Muscle of arm (tissue), 12 donors: ENCODE results near the gene VPS13D. TPM values are rescaled to one million over a fixed set of nuclear protein-coding genes. Genes with fewer than 3 reads are reported as not detected.
A peak's percentile ranks its signal among the peaks of the same experiment; 100 is the strongest.

Experiments used
- DNase-seq: peaks from one replicate; pipeline ENCODE4 v3.0.0-alpha.2; 2013
- polyA plus RNA-seq, 12 donors: library from polyadenylated mRNA; unstranded; fragments of 120-200 nt; gene quantifications; one replicate each; pipeline ENCODE4 v1.2.1, GENCODE V29; 2013; ENCODE audit not compliant: insufficient read length in 12 of 12

The VPS13D gene
- polyA plus RNA-seq, 12 donors = 13.2 to 32.7 (median 18.8) TPM; not detected in 1

GRCh38 chr1:12539705-12540579 lies 310.1 kb downstream of the VPS13D start:
- no peak for DNase-seq

GRCh38 chr1:12540580-12541273 lies 310.9 kb downstream of the VPS13D start:
- no peak for DNase-seq

DNA sequence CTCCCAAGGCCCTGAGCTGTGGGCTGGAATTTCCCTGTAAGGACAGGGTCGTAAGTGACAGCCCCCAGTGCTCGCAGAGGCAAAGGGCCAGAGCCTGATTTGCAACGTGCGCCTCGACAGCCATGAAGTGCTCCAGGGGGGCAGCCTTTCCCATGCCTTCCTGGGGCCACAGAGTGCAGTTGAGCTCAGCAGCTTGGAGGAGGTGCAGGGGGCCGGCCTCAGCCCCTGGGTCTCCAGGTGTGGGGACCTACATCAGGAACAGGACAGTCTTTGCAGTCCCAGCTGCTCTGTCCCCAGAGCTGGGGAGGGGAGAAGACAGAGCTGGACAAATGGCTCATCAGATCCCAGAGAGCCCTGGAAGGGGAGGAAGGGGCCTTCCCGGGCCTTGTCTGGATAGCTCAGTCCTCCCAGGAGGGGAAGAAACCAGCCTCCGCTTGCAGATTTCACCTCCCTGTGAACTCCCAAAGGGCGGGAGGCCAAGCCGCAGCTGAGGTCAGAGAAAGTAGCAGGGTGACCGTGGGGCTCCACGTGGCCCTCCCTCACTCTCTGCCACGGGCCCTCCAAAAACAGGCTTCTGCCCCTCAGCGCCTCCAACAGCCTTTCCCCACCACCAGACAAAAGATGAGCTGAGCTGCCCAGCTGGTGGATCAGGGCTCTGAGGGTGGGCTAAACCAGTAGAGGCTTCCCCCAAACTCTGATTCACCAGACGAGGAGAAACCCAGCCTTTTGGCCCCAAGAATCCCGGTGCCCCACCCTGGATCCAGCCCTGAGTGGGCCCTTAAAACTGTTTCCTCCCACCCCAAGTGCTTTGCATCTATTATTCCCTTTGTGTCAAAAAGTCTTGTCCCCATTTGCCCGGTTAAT lies 311.7 kb downstream of the VPS13D start:
- no peak for DNase-seq

GRCh38 chr1:12542138-12542465 lies 312.3 kb downstream of the VPS13D start:
- DNase-seq = no peak

DNA sequence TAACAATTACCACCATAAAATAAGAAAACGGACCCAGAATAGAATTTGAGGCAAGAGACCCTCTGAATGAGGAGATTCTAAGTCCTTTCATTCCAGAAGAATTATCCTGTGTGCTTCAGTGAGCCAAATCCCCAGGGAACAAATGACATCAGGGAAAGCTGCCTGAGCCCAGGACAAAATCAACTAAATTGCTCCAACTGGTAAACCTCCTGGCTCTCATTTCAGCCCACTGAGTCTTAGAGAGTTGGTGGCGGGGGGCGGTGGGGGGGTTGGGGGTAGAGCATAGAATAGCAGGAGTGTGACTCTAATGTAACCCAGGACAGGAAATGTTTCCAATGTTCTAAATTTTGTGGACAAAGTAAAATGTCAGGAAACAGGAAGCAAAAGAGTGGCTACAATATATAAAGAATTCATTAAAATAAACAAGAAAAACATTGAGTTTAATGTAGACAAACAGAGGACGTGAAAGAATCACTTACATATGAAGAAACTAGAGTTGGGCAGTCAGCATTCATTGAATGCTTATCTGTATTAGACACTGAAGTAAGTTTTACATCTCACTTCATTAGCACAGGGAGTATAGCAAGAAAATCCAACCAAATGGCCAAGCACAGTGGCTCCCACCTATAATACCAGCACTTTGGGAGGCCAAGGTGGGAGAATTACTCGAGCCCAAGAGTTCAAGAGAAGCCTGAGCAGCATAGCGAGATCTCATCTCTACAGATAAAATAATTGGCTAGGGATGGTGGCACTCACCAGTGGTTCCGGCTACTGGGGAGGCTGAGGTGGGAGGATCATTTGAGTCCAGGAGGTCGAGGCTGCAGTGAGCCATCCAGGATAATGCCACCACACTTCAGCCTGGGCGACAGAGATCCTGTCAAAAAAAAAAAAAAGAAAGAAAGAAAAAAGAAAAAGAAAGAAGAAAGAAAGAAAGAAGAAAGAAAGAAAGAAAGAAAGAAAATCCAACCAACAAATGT lies 313.1 kb downstream of the VPS13D start:
- no peak for DNase-seq

DNA sequence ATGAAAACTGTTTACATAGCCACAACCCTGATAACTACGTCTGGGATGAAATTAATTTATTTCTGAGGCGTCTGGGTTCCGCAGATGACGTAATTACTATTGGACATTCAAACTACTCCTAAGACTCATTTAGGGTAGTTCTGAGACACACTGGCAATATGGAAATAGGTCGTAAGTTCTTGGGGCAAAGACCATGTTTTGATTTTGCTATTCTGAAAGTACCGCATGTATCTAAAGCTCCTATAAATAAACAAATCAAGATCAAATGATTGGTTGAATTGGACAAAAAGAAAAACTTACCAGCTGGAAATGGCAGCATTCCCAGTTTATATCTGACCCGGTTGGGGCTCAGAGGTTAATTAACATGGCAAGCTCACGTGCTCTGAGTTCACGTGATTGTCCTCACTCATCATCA lies 313.9 kb downstream of the VPS13D start:
- DNase-seq = no peak

GRCh38 chr1:12544357-12544756 lies 314.5 kb downstream of the VPS13D start:
- no peak for DNase-seq

DNA sequence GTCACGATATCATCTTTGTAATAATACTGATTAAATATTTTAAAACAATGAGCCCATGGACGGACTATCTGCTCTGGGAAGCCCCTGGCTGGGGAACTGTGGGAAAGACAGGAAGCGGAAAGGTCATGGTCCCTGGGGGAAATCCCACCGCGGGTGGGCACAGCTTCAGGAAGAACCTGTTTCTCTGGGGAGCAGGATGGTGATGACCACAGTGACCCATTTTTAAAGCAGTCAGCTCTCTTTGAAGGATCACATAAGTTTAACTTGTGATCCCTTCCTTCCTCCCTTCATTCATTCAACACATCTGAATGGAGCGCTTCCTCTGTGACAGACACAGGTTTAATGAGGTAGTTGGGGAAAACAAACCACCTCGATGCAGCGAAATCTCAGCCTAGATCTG lies 315.2 kb downstream of the VPS13D start:
- no peak for DNase-seq

GRCh38 chr1:12546771-12547585 lies 317.1 kb downstream of the VPS13D start:
- DNase-seq = no peak

DNA sequence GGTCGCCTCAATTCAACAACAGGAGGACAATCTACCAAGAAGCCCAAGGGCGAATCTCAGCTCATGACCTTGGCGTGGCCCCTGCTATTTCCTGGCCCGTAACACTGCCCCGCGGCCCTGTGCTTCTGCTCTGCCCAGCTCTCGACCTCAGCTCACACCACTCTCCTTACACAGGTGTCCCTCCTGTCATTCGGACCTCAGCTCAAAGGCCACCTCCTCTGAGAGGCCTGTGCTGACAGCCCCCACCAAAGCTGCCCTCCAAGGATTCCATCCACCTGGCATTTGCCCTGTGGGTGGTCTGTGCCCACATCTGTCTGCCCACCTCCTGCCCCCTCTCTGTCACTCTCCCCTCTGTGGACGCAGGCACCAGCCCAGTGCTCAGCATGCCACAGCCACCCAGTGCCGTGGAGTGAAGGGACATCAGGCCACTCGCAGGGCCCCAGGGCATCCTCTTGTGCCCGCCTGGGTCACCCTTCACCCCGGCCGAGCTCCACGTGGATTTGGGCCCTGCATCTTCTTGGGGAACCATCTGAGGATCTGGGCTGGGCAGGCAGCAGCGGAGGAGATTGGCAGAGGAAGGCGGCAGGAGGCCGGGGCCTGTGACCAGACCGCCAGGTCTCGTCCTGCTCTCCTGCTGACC lies 317.9 kb downstream of the VPS13D start:
- no peak for DNase-seq

- DNase-seq = no peak
These were observed 318.6 kb downstream of the VPS13D start for GRCh38 chr1:12548279-12548972.

DNA sequence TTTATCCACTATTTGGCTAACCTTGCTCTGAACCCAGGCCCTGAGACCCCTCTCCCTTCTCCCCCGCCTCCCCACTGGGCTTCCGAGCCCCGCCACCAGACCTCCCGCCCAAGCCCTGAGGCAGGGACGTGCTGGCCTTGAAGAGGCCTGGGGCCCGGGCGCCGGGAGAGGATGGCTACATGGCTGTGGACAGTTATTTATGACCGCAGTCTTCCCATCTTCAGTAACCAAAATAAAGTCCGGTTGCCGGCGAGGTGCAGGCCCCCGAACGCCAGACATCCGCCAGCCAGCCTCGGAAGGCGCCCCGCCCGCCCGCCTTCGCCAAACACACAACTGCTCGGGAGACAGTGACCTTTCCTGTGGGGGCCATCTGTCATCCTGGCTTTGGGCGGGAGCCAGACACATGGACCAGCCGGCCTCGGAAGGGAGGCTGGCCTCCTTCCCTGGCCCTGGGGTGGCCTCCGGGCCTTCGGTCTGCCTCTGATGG lies 319.2 kb downstream of the VPS13D start:
- DNase-seq = peak; percentile 69

DNA sequence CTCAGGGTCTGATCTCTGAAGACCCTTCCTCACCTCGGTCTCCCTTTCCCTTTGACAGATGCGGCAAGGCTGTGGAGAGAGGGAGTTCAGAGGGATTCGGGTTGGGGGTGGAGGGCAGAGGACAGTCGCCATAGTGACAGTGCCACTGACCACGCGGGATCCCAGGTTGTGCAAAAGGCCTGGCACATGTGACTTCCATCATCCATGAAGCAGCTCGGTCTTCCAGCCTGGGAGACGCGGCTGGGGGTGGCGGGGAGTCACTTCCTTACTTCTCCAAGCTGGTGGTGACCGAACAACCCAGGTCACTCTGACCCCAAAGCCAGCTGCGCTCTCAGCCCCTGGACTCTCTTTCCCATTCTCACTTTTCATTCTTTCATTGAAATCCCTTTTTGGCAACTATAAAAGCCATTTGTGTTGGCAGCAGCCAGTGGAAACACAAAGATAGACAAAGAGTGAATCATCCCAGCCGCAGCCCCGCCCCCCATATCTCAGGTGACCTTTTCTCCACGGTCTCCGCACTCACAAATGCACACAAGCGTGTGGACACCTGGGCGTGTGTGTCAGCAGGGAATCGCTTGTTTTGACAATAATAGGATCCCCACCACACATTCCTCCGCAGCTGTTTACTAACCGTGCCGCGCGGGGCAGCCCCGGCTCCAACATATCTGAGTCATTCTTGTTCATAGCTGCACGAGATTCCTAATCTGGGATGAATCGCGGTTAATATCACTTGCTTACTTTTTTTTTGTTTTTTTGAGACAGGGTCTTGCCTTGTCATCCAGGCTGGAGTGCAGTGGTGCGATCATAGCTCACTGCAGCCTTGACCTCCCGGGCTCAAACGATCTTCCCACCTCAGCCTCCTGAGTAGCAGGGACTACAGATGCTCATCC lies 319.9 kb downstream of the VPS13D start:
- peak; percentile 86 for DNase-seq

GRCh38 chr1:12551584-12551983 lies 321.8 kb downstream of the VPS13D start:
- no peak for DNase-seq

- no peak for DNase-seq
These were observed 322.5 kb downstream of the VPS13D start for GRCh38 chr1:12552111-12552888.

- no peak for DNase-seq
These were observed 323.4 kb downstream of the VPS13D start for GRCh38 chr1:12552951-12553921.
